Measurements from ENCODE around the gene HAPSTR1. TPM values are rescaled to one million over a fixed set of nuclear protein-coding genes. Genes with fewer than 3 reads are reported as not detected.
A peak's percentile ranks its signal among the peaks of the same experiment; 100 is the strongest.

HAPSTR1 gene
- total and polyA plus RNA-seq, 2 of the 13 experiments (the other 11 are each of a cell fraction or from before 2014, with no cell fraction given) = 25.2 to 83.2 TPM

DNA sequence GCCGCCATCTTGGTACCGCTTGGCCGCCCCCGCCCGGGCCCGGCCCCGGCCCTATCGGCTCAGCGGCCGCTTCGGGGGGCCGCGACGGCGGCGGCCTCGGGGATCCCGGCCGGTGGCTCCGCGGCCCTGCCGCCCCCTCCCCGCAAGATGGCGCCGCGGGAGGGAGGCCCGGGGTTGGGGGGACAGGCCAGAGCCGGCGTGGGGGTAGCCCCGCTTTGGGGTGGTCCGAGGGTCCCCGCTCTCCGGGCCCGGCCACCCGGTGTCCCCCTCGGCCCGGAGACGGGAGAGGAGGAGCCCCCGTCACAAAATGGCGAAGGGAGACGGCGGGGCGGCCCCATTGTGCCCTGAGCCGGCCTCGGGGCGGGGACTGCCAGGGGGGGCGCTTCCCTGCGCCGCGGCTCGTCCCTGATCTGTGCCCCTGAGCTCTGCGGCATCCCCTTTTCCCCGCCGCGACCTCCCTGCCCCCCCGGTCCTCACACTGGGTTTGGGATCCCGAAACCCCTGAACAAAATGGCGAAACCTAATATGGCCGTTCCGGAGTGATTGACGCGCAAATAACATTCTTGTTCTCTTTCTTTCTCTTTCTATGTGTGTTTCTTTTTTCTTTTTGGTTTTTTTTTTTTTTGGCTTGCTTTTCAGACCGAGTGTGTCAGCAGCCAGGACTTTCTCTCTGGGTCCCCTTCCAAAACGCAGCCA is 986 bp downstream of the HAPSTR1 start (continued):
- TF ChIP-seq ATF2 (CRISPR knock-in tag; IDR thresholded peaks at IDR 0.05) (no peak), POLR2AphosphoS2 (IDR thresholded peaks at IDR 0.05; ENCODE audit: low read depth, low read length) (no peak), ZNF883 (CRISPR knock-in tag; IDR thresholded peaks at IDR 0.05; ENCODE audit: not compliant biosample characterization) (peak; percentile 41), PHF8 (CRISPR knock-in tag; IDR thresholded peaks at IDR 0.05) (peak; percentile 55), ZNF282 (IDR thresholded peaks at IDR 0.05; ENCODE audit: partially characterized antibody) (no peak), ZNF790 (CRISPR knock-in tag; IDR thresholded peaks at IDR 0.05; ENCODE audit: borderline replicate concordance) (peak; percentile 82; the same call in 1 of the 2 replicates), TOE1 (CRISPR knock-in tag; IDR thresholded peaks at IDR 0.05) (no peak), RAD21 (CRISPR knock-in tag; IDR thresholded peaks at IDR 0.05) (0 out of 2 replicates have a peak, but pooled peaks have one; percentile 32), CAMTA2 (CRISPR knock-in tag; IDR thresholded peaks at IDR 0.05; ENCODE audit: borderline replicate concordance) (no peak), ZNF781 (CRISPR knock-in tag; IDR thresholded peaks at IDR 0.05; ENCODE audit: borderline replicate concordance, not compliant biosample characterization) (no peak), ZGPAT (CRISPR knock-in tag; IDR thresholded peaks at IDR 0.05) (peak; percentile 57; the same call in 1 of the 2 replicates), ZNF430 (CRISPR knock-in tag; IDR thresholded peaks at IDR 0.05) (peak; percentile 80), MXD4 (CRISPR knock-in tag; IDR thresholded peaks at IDR 0.05) (no peak), ZNF75D (CRISPR knock-in tag; IDR thresholded peaks at IDR 0.05; ENCODE audit: borderline replicate concordance) (no peak), THAP11 (CRISPR knock-in tag; IDR thresholded peaks at IDR 0.05) (peak; percentile 40), ZNF878 (CRISPR knock-in tag; IDR thresholded peaks at IDR 0.05) (no peak), PITX1 (CRISPR knock-in tag; IDR thresholded peaks at IDR 0.05) (peak; percentile 54; the same call in 1 of the 2 replicates), ZNF777 (CRISPR knock-in tag; IDR thresholded peaks at IDR 0.05) (no peak), FOSL1 (CRISPR knock-in tag; IDR thresholded peaks at IDR 0.05; ENCODE audit: borderline replicate concordance) (no peak), ZBTB8A (CRISPR knock-in tag; IDR thresholded peaks at IDR 0.05; ENCODE audit: borderline replicate concordance, low read depth) (no peak), ZNF468 (CRISPR knock-in tag; IDR thresholded peaks at IDR 0.05) (0 out of 2 replicates have a peak, but pooled peaks have one; percentile 8), FIP1L1 (IDR thresholded peaks at IDR 0.05; ENCODE audit: borderline replicate concordance, insufficient read depth, low read depth, low read length) (0 out of 2 replicates have a peak, but pooled peaks have one; percentile 32), ZFP36L1 (CRISPR knock-in tag; IDR thresholded peaks at IDR 0.05) (no peak), BCL6 (CRISPR knock-in tag; IDR thresholded peaks at IDR 0.05) (peak; percentile 27; the same call in 1 of the 2 replicates)
- TF ChIP-seq, protein P1, sequence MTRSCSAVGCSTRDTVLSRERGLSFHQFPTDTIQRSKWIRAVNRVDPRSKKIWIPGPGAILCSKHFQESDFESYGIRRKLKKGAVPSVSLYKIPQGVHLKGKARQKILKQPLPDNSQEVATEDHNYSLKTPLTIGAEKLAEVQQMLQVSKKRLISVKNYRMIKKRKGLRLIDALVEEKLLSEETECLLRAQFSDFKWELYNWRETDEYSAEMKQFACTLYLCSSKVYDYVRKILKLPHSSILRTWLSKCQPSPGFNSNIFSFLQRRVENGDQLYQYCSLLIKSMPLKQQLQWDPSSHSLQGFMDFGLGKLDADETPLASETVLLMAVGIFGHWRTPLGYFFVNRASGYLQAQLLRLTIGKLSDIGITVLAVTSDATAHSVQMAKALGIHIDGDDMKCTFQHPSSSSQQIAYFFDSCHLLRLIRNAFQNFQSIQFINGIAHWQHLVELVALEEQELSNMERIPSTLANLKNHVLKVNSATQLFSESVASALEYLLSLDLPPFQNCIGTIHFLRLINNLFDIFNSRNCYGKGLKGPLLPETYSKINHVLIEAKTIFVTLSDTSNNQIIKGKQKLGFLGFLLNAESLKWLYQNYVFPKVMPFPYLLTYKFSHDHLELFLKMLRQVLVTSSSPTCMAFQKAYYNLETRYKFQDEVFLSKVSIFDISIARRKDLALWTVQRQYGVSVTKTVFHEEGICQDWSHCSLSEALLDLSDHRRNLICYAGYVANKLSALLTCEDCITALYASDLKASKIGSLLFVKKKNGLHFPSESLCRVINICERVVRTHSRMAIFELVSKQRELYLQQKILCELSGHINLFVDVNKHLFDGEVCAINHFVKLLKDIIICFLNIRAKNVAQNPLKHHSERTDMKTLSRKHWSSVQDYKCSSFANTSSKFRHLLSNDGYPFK (CRISPR knock-in tag; IDR thresholded peaks at IDR 0.05; ENCODE audit: borderline replicate concordance) = peak; percentile 54; the same call in 1 of the 2 replicates
